GM12878 (cell line): Measurements from ENCODE around the gene ARHGAP20.

Experiments
- PAX8 ChIP-seq: fragments of 450-650 bp; IDR thresholded peaks from 2 replicates; pipeline ENCODE4 v1.6.1; 2017; ENCODE audit warnings: mild to moderate bottlenecking, moderate library complexity
- RAD21 ChIP-seq: IDR thresholded peaks from 2 replicates; pipeline ENCODE4 v1.6.1; 2011; ENCODE audit warnings: mild to moderate bottlenecking, low read depth, low read length, moderate library complexity; ENCODE audit not compliant: insufficient read depth
- RCOR1 ChIP-seq: conservative IDR thresholded peaks from 2 replicates; pipeline ENCODE4 v1.6.1; 2012; ENCODE audit warnings: low read depth, low read length, improper control_type of control experiment
- SRF ChIP-seq, 2 experiments: IDR thresholded peaks; 2 replicates each; pipeline ENCODE4 v1.6.1; 2011; ENCODE audit warnings: low read depth in 2 of 2, low read length in 2 of 2, mild to moderate bottlenecking in 1 of 2, moderate library complexity in 1 of 2
- ZNF24 ChIP-seq: fragments of 450-650 bp; IDR thresholded peaks from 2 replicates; pipeline ENCODE4 v1.6.1; 2017; ENCODE audit warnings: antibody characterized with exemption, mild to moderate bottlenecking
- TF ChIP-seq, protein P1 (sequence below), 3 experiments: IDR thresholded peaks in 2 of 3; conservative IDR thresholded peaks in 1 of 3; 2 replicates each; pipeline ENCODE4 v1.5.1; 2011; ENCODE audit warnings: low read depth in 3 of 3, low read length in 3 of 3, mild to moderate bottlenecking in 3 of 3, control low read depth in 2 of 3, moderate library complexity in 2 of 3, inconsistent platforms in 1 of 3, mixed read lengths in 1 of 3; ENCODE audit not compliant: control insufficient read depth in 2 of 3, insufficient read depth in 1 of 3; ENCODE audit errors: extremely low read depth in 1 of 3

DNA sequence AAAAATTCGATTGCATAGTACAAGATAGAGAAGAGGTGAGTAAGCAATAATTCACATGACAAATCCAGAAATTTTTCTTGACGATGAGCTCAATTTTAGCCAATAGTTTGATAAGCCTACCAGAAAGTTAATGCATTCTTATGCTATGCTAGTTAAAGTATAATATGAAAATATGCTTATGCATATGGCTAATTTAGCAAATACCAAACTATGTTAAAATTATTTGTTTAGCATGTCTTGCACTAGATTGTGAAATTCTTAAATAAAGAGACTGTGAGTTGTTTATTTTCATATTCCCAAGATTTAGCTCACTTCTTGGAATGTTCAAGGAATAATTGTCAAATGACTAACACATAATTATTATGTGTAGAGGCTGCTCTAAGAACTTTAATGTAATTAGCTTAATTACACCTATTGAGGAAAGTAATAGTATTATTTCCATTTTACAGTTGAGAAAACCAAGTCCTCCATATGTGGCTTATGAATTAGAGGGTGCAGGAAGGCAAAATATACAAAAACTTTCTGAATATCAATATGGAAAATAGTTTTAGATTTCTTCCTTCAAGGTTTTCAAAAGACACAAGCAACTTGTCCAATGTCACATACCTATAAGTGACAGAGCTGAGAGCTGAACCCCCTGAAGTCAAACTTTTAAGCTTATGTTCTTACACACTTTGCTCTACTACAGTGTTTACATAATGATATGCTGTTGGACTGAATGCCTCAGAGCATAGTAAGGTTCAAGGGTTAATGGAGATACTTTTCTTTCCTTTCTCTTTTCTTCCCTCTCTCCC, 45.9 kb upstream of the ARHGAP20 start:
- no peak for TF ChIP-seq RCOR1
- TF ChIP-seq RAD21: no peak
- TF ChIP-seq, protein P1, sequence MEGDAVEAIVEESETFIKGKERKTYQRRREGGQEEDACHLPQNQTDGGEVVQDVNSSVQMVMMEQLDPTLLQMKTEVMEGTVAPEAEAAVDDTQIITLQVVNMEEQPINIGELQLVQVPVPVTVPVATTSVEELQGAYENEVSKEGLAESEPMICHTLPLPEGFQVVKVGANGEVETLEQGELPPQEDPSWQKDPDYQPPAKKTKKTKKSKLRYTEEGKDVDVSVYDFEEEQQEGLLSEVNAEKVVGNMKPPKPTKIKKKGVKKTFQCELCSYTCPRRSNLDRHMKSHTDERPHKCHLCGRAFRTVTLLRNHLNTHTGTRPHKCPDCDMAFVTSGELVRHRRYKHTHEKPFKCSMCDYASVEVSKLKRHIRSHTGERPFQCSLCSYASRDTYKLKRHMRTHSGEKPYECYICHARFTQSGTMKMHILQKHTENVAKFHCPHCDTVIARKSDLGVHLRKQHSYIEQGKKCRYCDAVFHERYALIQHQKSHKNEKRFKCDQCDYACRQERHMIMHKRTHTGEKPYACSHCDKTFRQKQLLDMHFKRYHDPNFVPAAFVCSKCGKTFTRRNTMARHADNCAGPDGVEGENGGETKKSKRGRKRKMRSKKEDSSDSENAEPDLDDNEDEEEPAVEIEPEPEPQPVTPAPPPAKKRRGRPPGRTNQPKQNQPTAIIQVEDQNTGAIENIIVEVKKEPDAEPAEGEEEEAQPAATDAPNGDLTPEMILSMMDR (IDR thresholded peaks at IDR 0.05 in 2 of 3, conservative IDR thresholded peaks at IDR 0.05 in 1 of 3; ENCODE audit: control insufficient read depth in 2 of 3, extremely low read depth in 1 of 3, insufficient read depth in 1 of 3, low read depth in 3 of 3, low read length in 3 of 3): no peak
- TF ChIP-seq SRF (IDR thresholded peaks at IDR 0.05; ENCODE audit: low read depth in 2 of 2, low read length in 2 of 2): no peak
- no peak for TF ChIP-seq ZNF24
- TF ChIP-seq PAX8: no peak
